Measurements from ENCODE around the gene WWP2. TPM values are rescaled to one million over a fixed set of nuclear protein-coding genes. Genes with fewer than 3 reads are reported as not detected.

WWP2 gene
- total and polyA plus RNA-seq, 4 donors: 59.0 to 144 (median 138) TPM

- Histone ChIP-seq H3K4me3 (ENCODE audit: low read length in 2 of 2) (no peak overlapping the region), H3K4me1 (ENCODE audit: control insufficient read depth in 1 of 2, insufficient read depth in 2 of 2, low read length in 2 of 2) (peaks cover 0 to 3% of the 10 kb centered on the region in 2 donors), H3K36me3 (ENCODE audit: control insufficient read depth in 1 of 2, insufficient read depth in 2 of 2, low read length in 1 of 2) (peaks cover 0 to 3% of the 10 kb centered on the region in 2 donors), H3K27ac (ENCODE audit: low read depth in 1 of 2, low read length in 2 of 2) (no peak overlapping the region), H3K9me3 (ENCODE audit: control insufficient read depth, low read length) (no peaks in the 10 kb centered on the region), H3K27me3 (ENCODE audit: control insufficient read depth in 1 of 2, insufficient read depth in 2 of 2, low read length in 1 of 2) (no peaks in the 10 kb centered on the region)
- intact Hi-C loops (cut with DNase I): no loop called here
- 85 to 88% methylated on average over 15 of the region's 15 CpGs for WGBS, 2 donors
- ATAC-seq (ENCODE audit: low FRiP score) (no peak), DNase-seq (no peak)
These were observed 126.0 kb downstream of the WWP2 start for GRCh38 chr16:69888005-69888590.

- Histone ChIP-seq H3K4me3 (ENCODE audit: low read length in 2 of 2) (no peak overlapping the region), H3K9me3 (ENCODE audit: control insufficient read depth, low read length) (no peaks in the 10 kb centered on the region), H3K27me3 (ENCODE audit: control insufficient read depth in 1 of 2, insufficient read depth in 2 of 2, low read length in 1 of 2) (no peaks in the 10 kb centered on the region), H3K36me3 (ENCODE audit: control insufficient read depth in 1 of 2, insufficient read depth in 2 of 2, low read length in 1 of 2) (peaks cover 0 to 3% of the 10 kb centered on the region in 2 donors), H3K4me1 (ENCODE audit: control insufficient read depth in 1 of 2, insufficient read depth in 2 of 2, low read length in 2 of 2) (peaks cover 0 to 3% of the 10 kb centered on the region in 2 donors), H3K27ac (ENCODE audit: low read depth in 1 of 2, low read length in 2 of 2) (no peak overlapping the region)
- intact Hi-C loops (cut with DNase I): no loop called here
- ATAC-seq (ENCODE audit: low FRiP score): no peak
- 94 to 95% methylated on average over 7 of the region's 7 CpGs for WGBS, 2 donors
- no peak for DNase-seq
These were observed 127.3 kb downstream of the WWP2 start for GRCh38 chr16:69889295-69889964.

GRCh38 chr16:69890114-69890891, 128.2 kb downstream of the WWP2 start:
- no peak overlapping the region for H3K4me3 ChIP-seq (ENCODE audit: low read length in 2 of 2)

GRCh38 chr16:69890892-69891282, 128.8 kb downstream of the WWP2 start:
- peak overlapping the region; percentile 49 to 61 for H3K27ac ChIP-seq (ENCODE audit: low read depth in 1 of 2, low read length in 2 of 2)
- H3K36me3 ChIP-seq (ENCODE audit: control insufficient read depth in 1 of 2, insufficient read depth in 2 of 2, low read length in 1 of 2): peaks cover 0 to 3% of the 10 kb centered on the region in 2 donors
- DNase-seq (no peak), ATAC-seq (ENCODE audit: low FRiP score) (peak; percentile 3)
- H3K9me3 ChIP-seq (ENCODE audit: control insufficient read depth, low read length): no peaks in the 10 kb centered on the region
- H3K27me3 ChIP-seq (ENCODE audit: control insufficient read depth in 1 of 2, insufficient read depth in 2 of 2, low read length in 1 of 2): no peaks in the 10 kb centered on the region
- 50 to 53% methylated on average over 8 of the region's 8 CpGs for WGBS, 2 donors
- H3K4me3 ChIP-seq (ENCODE audit: low read length in 2 of 2): no peak overlapping the region
- H3K4me1 ChIP-seq (ENCODE audit: control insufficient read depth in 1 of 2, insufficient read depth in 2 of 2, low read length in 2 of 2): peaks cover 0 to 3% of the 10 kb centered on the region in 2 donors
- intact Hi-C loops (cut with DNase I): no loop called here

More at GRCh38 chr16:69890114-69890891, 128.2 kb downstream of the WWP2 start:
- Histone ChIP-seq H3K36me3 (ENCODE audit: control insufficient read depth in 1 of 2, insufficient read depth in 2 of 2, low read length in 1 of 2) (peaks cover 0 to 3% of the 10 kb centered on the region in 2 donors), H3K27me3 (ENCODE audit: control insufficient read depth in 1 of 2, insufficient read depth in 2 of 2, low read length in 1 of 2) (no peaks in the 10 kb centered on the region), H3K4me1 (ENCODE audit: control insufficient read depth in 1 of 2, insufficient read depth in 2 of 2, low read length in 2 of 2) (peaks cover 0 to 3% of the 10 kb centered on the region in 2 donors), H3K27ac (ENCODE audit: low read depth in 1 of 2, low read length in 2 of 2) (peak overlapping the region; percentile 49 to 77), H3K9me3 (ENCODE audit: control insufficient read depth, low read length) (no peaks in the 10 kb centered on the region)
- 35% methylated on average over 17 of the region's 17 CpGs for WGBS, 2 donors
- intact Hi-C loops (cut with DNase I): no loop called here
- DNase-seq (peak; percentile 68 to 81), ATAC-seq (ENCODE audit: low FRiP score) (peak; percentile 81)

GRCh38 chr16:69892378-69892777, 130.2 kb downstream of the WWP2 start:
- DNase-seq: no peak
- Histone ChIP-seq H3K27ac (ENCODE audit: low read depth in 1 of 2, low read length in 2 of 2) (no peak overlapping the region), H3K4me1 (ENCODE audit: control insufficient read depth in 1 of 2, insufficient read depth in 2 of 2, low read length in 2 of 2) (peaks cover 0 to 3% of the 10 kb centered on the region in 2 donors), H3K36me3 (ENCODE audit: control insufficient read depth in 1 of 2, insufficient read depth in 2 of 2, low read length in 1 of 2) (peaks cover 0 to 3% of the 10 kb centered on the region in 2 donors), H3K27me3 (ENCODE audit: control insufficient read depth in 1 of 2, insufficient read depth in 2 of 2, low read length in 1 of 2) (no peaks in the 10 kb centered on the region), H3K4me3 (ENCODE audit: low read length in 2 of 2) (no peak overlapping the region), H3K9me3 (ENCODE audit: control insufficient read depth, low read length) (no peaks in the 10 kb centered on the region)
- WGBS, 2 donors: 77 to 80% methylated on average over 2 of the region's 2 CpGs
- intact Hi-C loops (cut with DNase I): no loop called here
- ATAC-seq (ENCODE audit: low FRiP score): no peak

GRCh38 chr16:69893106-69893505, 131.0 kb downstream of the WWP2 start:
- peaks cover 0 to 3% of the 10 kb centered on the region in 2 donors for H3K36me3 ChIP-seq (ENCODE audit: control insufficient read depth in 1 of 2, insufficient read depth in 2 of 2, low read length in 1 of 2)
- no peaks in the 10 kb centered on the region for H3K9me3 ChIP-seq (ENCODE audit: control insufficient read depth, low read length)
- H3K4me1 ChIP-seq (ENCODE audit: control insufficient read depth in 1 of 2, insufficient read depth in 2 of 2, low read length in 2 of 2): peaks cover 0 to 3% of the 10 kb centered on the region in 2 donors
- DNase-seq: no peak
- no peak overlapping the region for H3K27ac ChIP-seq (ENCODE audit: low read depth in 1 of 2, low read length in 2 of 2)
- WGBS, 2 donors: 83 to 84% methylated on average over 2 of the region's 2 CpGs
- H3K4me3 ChIP-seq (ENCODE audit: low read length in 2 of 2): no peak overlapping the region
- intact Hi-C loops (cut with DNase I): no loop called here
- no peak for ATAC-seq (ENCODE audit: low FRiP score)
- H3K27me3 ChIP-seq (ENCODE audit: control insufficient read depth in 1 of 2, insufficient read depth in 2 of 2, low read length in 1 of 2): no peaks in the 10 kb centered on the region

- intact Hi-C loops (cut with DNase I): no loop called here
- Histone ChIP-seq H3K4me1 (ENCODE audit: control insufficient read depth in 1 of 2, insufficient read depth in 2 of 2, low read length in 2 of 2) (peaks cover 0 to 3% of the 10 kb centered on the region in 2 donors), H3K4me3 (ENCODE audit: low read length in 2 of 2) (no peak overlapping the region), H3K36me3 (ENCODE audit: control insufficient read depth in 1 of 2, insufficient read depth in 2 of 2, low read length in 1 of 2) (no peaks in the 10 kb centered on the region), H3K27ac (ENCODE audit: low read depth in 1 of 2, low read length in 2 of 2) (no peak overlapping the region), H3K27me3 (ENCODE audit: control insufficient read depth in 1 of 2, insufficient read depth in 2 of 2, low read length in 1 of 2) (no peaks in the 10 kb centered on the region), H3K9me3 (ENCODE audit: control insufficient read depth, low read length) (no peaks in the 10 kb centered on the region)
- ATAC-seq (ENCODE audit: low FRiP score) (no peak), DNase-seq (no peak)
- WGBS, 2 donors: 58 to 61% methylated on average over 11 of the region's 11 CpGs
These were observed 132.5 kb downstream of the WWP2 start for GRCh38 chr16:69894676-69895075.

- H3K4me3 ChIP-seq (ENCODE audit: low read length in 2 of 2): no peak overlapping the region
- 48 to 63% methylated on average over 8 of the region's 8 CpGs for WGBS, 2 donors
These were observed 141.8 kb downstream of the WWP2 start for GRCh38 chr16:69903865-69904415.

More at GRCh38 chr16:69903865-69904415, 141.8 kb downstream of the WWP2 start:
- DNase-seq (no peak), ATAC-seq (ENCODE audit: low FRiP score) (no peak)
- Histone ChIP-seq H3K9me3 (ENCODE audit: control insufficient read depth, low read length) (no peaks in the 10 kb centered on the region), H3K27me3 (ENCODE audit: control insufficient read depth in 1 of 2, insufficient read depth in 2 of 2, low read length in 1 of 2) (no peaks in the 10 kb centered on the region), H3K4me1 (ENCODE audit: control insufficient read depth in 1 of 2, insufficient read depth in 2 of 2, low read length in 2 of 2) (no peaks in the 10 kb centered on the region), H3K36me3 (ENCODE audit: control insufficient read depth in 1 of 2, insufficient read depth in 2 of 2, low read length in 1 of 2) (no peaks in the 10 kb centered on the region), H3K27ac (ENCODE audit: low read depth in 1 of 2, low read length in 2 of 2) (no peak overlapping the region)
- intact Hi-C loops (cut with DNase I): no loop called here

All from aorta (tissue), 5 donors.